Hypothalamus (tissue), 51 donors: Measurements from ENCODE around the gene PPM1J.
"Not testable (repeated sequence)": the region's sequence is repeated elsewhere in the genome, so short reads cannot be mapped to it uniquely, and the experiment has no call there.

Source experiments
- DNase-seq, 51 donors: peaks; one replicate each; lab custom pipeline; 2025; lab: John Stamatoyannopoulos, UW

The PPM1J gene, protein sequence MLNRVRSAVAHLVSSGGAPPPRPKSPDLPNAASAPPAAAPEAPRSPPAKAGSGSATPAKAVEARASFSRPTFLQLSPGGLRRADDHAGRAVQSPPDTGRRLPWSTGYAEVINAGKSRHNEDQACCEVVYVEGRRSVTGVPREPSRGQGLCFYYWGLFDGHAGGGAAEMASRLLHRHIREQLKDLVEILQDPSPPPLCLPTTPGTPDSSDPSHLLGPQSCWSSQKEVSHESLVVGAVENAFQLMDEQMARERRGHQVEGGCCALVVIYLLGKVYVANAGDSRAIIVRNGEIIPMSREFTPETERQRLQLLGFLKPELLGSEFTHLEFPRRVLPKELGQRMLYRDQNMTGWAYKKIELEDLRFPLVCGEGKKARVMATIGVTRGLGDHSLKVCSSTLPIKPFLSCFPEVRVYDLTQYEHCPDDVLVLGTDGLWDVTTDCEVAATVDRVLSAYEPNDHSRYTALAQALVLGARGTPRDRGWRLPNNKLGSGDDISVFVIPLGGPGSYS

DNA sequence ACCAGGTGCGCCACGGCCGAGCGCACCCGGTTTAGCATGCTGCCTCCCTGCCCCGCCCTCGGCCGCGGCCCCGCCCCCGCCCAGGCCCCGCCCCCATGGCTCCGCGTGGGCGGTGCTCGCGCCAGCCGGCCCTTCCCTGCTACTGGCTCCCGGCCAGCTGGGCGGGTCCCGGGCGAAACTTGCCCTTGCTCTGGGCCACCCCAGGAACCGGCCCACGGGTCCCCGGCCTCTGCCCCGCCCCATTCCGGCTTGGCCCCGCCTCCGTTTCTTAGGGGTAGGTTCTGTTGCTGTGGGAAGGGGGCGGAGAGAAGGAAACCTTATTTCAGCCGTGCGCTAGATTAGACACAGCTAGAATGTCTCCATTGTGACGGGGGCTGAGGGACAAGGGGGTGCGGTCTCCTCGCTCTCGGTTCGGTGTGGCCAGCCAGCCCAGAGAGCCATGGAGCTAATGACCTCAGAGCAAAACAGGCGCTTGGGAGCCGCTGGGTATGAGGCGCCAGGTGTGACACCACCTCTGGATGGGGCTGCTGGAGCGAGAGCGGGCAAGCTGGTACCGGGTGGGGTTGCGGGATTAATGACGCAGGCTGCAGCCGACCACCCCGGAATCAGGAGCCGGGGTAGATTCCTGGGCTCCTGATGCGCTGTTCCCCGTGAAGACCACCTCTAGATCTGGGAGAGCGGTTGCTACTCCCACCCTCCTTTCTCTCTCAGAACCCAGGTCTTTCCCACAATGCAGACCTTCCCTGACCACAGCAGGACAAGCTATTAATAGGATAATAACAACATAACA is at the start of gene PPM1J:
Gene PPM1J, minus strand, starts transcription at position 69 of the 790 bp plus-strand sequence. Its CDS starts 31 bp downstream, at position 38.
- peak in 49 of 51 donors; percentile 29 to 91 (median 72) for DNase-seq

DNA sequence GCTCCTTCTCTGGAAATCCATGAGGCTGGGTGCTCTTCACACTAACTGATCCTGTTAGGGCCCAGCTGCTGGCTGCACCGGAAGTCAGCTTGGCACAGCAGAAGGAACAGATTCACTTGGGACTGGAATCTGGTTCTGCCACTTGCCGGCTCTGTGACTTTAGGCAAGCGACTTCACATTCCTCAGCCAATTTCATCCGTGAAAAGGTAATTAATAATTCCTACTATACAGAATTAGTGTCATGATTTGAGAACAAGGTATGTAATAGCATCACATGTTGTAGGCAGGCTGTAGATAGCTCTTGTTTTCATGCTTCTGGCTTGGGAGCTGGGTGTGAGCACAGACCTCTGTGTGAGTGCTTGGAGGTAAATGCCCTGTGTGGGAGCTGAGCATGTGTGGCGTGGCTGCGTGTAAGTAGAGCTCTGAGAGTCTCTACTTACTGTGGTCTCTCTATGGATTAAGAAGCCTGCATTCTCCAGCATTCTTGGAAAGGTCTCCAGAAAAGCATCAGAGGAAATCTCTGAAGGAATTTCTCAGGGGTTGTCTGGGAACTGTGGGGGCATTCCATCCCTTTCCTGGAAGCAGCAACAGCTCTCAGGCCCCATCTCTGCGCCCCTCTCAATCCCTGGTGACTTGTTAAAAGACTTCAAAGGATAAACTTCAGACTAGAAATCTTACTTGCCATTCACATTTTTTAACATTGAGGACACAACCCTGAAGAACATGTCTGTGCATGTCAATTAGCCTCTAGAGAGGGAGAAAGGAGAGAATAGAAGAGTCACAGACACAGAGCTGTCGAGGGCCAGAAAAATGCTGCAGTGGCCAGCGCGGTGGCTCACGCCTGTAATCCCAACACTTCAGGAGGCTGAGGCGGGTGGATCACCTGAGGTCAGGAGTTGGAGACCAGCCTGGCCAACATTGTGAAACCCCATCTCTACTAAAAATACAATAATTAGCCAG is 47.7 kb upstream of the PPM1J start:
- peak in 2 of 51 donors; percentile 2 to 4 for DNase-seq

DNA sequence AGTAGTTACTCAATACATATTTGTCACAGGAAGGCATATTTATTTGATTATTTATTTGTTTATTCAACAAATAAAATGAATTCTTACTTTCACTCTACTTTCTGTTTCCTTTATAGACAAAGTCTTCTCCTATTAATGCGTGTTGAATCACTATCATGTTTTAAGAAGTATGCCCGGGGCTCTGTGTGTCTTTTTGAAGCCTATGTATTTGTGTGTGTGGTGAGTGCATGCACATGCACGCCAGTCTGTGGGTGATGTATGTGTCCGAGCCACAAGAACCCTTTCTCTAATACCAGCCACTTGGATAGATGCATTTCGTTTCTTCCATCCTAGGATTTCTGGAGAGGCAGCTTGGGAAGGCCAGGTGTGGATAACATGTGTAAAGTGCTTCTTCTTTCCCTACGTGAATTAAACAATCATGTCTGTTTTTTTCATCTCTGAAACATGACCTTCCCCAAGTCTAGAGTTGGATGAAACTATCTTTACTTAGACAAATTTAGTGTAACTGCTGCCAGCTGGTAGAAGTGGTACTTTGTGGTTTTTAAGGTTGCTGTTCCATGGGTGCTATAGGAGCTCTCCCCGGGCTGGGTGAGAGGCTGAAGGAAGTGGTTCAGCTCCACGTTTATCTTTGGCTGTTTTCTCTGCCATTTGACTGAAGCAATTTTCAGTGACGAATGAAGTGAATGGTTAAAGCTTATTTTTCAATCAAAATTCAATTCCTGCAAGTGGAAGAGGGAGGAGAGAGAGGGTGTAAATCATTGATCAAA is 46.8 kb upstream of the PPM1J start:
- DNase-seq = no peak

DNA sequence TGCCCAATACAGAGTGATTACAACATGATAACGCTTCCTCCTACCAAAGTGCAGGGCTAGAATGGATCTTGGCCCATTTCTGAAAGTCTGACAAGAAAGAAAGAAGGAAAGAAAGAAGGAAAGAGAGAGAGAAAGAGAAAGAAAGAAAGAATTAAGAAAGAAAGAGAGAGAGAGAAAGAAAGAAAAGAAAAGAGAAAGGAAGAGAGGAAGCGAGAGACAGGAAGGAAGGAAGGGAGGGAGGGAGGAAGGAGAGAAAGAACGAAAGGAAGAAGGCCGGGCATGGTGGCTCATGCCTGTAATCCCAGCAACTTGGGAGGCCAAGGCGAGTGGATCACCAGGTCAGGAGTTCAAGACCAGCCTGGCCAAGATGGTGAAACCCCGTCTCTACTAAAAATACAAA is 44.1 kb upstream of the PPM1J start:
- no peak for DNase-seq

DNA sequence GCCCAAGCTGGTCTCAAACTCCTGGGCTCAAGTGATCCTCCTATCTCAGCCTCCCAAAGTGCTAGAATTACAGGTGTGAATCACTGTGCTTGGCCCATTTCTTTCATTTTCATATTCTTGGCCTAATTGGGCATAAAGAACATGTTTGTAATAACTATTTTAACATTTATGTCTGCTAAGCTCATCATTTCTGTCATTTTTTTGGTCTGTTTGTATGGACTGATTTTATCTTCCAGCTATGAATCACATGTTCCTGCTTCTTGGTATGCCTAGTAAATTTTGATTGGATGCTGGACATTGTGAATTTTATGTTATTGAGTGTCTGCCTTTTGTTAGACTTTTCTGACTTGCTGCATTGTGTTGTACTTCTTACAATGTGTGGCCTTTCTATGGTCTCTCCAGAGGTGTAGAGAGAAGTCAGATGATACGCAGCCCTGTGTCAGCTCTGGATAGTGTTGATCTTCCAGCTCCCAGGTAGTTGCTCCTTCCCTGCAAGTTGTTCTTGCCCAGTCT is 39.0 kb upstream of the PPM1J start:
- no peak for DNase-seq

DNA sequence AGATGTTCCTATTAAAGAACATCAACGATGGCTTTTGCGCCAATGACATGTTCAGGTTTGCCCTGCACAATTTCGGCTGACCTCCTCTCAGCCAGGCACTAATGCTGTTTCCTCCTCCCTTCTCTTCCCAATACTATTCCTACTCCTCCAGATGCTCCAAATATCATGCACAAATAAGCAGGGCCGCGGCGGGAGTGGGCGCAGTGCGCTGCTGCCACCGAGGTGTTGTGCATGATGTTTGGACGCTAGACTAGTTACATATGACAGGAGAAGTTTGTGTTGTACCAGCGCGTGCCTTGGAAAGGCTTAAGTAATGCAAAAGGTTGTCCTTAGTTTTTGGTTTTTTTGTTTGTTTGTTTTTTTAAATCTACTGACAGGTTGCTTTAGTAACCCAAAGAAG is 33.3 kb upstream of the PPM1J start:
- DNase-seq = no peak

DNA sequence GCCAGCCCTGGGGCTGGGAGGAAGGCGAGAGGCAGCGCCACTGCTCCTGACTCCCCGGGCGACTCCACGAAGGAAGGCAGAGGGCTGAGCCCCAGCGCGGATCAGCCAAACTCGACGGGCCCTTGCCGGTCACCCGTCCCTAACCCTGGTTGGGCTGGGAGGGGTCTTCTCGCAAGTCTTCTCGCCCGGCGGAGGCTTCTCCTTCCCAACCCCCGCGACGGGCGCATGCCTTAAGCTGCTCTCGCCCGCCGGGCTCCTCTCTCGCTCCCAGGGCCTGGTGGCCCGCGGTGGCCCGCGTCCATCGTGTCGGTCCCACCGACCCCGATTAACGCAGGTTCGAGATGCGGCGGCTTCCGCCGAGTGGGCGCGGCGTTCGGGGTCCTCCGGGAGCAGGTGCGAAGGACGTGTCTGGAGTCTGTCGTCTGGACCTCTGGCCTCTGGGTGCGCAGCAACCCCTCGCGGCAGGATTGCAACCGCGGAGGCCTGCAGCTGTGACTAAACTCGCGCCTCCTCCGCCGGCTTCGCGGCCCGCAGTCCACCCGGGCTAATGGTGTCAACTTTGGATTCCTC is 29.0 kb upstream of the PPM1J start:
- DNase-seq = peak in 1 of 51 donors; percentile 20

DNA sequence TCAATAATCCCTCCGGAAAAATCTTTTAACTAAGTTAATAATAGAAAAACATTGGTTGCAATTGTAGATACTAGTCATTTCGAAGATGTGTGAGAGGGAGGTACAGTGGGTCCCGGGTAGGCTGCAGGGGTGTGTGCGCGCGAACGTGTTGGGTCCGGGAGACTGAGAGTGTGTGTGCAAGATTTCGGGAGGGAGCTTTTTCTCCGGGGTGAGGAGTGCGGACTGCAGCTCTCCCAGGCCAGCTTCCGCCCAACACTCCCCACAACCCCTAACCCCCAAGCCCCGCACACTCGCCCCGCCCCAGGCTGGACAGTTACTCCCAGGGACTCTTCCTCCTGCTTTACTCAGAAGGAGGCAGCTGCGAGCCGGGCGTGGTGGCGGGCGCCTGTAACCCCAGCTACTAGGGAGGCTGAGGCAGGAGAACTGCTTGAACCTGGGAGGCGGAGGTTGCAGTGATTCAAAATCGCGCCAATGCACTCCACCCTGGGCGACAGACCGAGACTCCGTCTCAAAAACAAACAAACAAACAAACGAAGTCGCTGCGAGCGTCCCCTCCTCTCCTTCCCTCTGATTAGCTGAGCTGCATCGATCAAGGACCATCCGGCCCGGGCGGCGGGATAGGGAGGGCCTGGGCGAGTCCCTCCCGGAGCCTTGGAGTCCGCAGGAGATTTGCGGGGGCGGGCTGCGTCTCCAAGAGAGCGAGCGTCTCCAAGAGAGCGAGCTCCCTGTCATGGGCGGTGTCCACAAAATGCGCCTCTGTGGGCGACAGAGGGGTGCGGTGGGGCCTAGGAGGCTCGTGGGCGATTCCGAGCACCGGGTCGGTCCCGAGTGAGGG is 28.3 kb upstream of the PPM1J start:
- no peak for DNase-seq

DNA sequence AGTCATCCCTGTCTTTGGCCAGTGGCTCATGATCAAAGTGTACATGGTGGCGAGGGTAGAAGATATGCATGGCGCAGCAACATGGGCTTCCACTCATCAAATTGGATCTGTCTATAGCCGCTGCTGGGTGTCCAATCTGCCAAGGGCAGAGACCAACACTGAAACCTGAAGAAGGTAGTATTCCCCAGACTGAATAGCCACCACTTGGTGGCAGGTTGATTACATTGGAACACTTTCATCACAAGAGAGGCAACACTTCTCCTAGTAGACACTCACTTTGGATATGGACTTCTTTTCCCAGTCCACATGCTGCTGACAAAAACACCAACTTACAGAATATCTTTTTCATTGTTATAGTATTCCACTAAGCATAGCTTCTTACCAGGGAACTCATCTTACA is 22.4 kb upstream of the PPM1J start:
- DNase-seq = no peak

DNA sequence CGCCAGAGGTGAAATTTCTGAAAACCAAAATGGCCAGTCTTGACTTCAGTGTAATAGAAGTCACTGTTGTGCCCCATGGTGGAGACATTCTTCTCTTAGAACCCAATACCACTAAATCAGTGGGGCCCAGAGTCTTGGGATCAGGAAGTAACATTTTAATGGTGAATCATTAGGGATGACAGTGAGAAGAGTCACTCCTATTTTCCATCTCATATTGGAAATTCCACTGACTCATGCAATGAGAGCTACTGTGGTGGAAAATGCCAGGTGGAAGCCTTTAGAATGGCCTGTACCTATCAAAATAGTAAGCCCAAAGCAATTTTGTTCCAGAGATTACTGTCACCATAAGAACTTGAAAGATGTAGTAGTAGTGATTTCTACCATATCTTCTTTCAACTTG is 20.6 kb upstream of the PPM1J start:
- no peak for DNase-seq

DNA sequence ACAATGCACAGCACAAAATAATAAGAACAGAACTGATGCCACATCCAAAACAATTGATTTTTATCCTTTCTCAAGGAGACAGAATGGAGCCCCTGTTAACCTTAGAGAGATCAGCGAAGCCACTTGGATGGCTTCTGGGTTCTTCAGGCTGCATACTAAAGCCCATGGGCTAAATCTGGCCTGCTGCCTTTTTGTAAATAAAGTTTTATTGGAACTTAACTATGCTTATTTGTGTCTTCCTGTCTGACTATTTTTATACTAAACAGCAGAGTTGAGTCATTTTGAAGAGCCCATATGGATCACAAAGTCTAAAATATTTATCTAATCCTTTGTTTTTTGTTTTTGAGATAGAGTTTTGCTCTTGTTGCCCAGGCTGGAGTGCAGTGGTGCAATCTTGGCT is 16.3 kb upstream of the PPM1J start:
- DNase-seq = no peak

DNA sequence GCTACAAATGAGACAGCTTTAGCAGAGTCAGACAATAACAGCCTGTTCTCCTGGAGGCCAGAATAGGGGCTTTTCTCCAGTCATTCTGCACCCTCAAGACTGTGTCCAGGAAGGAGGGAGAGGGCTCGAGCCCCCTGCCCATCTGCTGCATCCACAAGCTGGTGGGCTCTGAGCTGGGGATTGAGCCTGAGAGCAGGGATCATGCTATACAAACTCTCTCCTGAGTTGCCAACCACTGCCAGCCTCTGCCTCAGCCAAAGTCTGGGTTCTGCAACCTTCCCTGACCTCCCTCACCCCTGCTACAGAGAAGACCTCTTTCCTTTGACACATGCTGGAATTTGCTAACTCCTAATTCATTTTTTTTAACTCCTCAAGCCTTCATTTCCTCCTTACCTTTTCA is 14.8 kb upstream of the PPM1J start:
- no peak for DNase-seq

DNA sequence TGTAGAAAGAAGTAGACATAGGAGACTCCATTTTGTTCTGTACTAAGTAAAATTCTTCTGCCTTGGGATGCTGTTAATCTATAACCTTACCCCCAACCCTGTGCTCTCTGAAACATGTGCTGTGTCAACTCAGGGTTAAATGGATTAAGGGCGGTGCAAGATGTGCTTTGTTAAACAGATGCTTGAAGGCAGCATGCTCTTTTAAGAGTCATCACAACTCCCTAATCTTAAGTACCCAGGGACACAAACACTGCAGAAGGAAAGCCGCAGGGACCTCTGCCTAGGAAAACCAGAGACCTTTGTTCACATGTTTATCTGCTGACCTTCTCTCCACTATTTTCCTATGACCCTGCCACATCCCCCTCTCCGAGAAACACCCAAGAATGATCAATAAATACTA is 13.9 kb upstream of the PPM1J start:
- DNase-seq = not testable (repeated sequence)

DNA sequence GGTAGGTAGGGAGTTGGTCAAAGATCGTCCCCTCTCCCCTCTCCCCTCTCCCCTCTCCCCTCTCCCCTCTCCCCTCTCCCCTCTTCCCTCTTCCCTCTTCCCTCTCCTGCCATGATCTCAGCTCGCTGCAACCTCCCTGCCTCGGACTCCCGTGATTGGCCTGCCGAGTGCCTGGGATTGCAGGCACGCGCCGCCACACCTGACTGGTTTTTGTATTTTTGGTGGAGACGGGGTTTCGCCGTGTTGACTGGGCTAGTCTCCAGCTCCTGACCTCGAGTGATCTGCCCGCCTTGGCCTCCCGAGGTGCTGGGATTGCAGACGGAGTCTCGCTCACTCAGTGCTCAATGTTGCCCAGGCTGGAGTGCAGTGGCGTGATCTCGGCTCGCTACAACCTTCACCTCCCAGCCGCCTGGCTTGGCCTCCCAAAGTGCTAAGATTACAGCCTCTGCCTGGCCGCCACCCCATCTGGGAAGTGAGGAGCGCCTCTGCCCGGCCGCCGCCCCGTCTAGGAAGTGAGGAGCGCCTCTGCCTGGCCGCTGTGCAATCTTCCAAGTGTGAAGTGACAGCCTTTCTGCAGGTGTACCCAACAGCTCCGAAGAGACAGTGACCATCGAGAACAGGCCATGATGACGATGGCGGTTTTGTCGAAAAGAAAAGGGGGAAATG is 13.3 kb upstream of the PPM1J start:
- DNase-seq = not testable (repeated sequence)

DNA sequence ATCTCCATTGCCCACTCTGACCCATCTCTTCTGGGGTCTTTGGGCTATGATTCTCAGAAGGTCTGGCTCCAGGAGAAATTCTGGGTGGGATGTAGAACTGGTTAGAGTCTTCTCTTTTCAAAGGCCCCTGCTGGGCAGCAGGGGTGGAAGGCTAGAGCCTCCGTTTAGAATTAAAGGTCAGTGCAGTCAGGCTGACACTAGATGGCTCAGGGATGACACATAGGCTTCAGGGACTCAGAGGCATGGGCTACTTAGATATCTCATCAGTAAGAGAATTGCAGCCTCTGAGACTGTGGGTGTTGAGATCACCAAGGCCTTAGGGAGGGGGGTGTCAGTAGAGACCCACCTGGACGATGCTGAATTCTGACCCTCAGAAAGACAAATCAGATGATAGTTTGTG is 12.6 kb upstream of the PPM1J start:
- DNase-seq = no peak

DNA sequence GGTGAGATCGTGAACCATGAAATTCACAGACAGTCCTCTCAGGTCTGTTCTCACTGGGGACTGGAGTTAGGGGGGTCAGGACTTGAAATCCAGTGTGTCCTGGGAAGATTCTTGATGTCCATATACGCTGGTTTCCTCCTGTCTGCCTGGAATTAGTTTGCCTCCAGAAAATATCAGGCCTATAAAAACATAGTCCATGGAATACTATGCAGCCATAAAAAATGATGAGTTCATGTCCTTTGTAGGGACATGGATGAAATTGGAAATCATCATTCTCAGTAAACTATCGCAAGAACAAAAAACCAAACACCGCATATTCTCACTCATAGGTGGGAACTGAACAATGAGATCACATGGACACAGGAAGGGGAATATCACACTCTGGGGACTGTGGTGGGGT is 9.1 kb upstream of the PPM1J start:
- not testable (repeated sequence) for DNase-seq

DNA sequence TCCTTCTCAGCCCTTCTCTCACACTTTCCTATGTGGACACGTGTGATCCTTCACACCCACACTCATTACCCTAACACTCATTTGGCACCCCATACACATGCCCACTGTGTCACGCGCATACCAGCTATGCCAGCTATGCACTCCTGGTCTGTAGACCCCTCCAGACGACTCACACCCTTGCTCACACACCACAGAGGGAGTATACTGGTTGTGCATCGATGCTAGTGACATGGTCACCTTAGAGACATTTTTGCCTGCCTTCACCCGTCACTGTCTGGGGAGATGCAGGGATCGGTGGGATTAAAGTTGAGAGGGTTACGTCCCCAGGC is 8.3 kb upstream of the PPM1J start:
- DNase-seq = no peak
